ENCODE data around the gene FXR2. TPM values are rescaled to one million over a fixed set of nuclear protein-coding genes. Genes with fewer than 3 reads are reported as not detected.
"Not testable (repeated sequence)": the region's sequence is repeated elsewhere in the genome, so short reads cannot be mapped to it uniquely, and the experiment has no call there.

Gene FXR2
- total and polyA plus RNA-seq, 3 donors from 2014 or later = 53.8 to 76.0 (median 60.3) TPM

DNA sequence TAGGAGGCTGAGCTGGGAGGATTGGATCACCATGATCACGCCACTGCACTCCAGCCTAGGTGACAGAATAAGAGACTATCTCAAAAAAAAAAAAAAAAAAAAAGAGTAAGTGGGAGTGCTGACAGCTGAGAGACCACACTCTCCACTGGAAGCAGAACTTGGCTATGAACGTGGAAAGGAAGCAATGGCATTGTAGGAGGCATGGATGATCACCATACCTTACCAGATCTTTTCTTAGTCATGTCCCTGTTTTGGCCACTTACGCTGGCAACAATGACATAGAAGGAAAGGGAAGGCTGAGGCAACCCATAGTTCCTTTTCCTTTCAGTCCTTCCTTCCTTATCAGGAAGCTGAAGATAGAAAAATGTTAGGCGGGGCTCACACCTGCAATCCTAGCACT, 32.3 kb upstream of the FXR2 start:
- H3K27ac ChIP-seq = no peak overlapping the region
- DNase-seq = no peak
- TF ChIP-seq, protein P1, sequence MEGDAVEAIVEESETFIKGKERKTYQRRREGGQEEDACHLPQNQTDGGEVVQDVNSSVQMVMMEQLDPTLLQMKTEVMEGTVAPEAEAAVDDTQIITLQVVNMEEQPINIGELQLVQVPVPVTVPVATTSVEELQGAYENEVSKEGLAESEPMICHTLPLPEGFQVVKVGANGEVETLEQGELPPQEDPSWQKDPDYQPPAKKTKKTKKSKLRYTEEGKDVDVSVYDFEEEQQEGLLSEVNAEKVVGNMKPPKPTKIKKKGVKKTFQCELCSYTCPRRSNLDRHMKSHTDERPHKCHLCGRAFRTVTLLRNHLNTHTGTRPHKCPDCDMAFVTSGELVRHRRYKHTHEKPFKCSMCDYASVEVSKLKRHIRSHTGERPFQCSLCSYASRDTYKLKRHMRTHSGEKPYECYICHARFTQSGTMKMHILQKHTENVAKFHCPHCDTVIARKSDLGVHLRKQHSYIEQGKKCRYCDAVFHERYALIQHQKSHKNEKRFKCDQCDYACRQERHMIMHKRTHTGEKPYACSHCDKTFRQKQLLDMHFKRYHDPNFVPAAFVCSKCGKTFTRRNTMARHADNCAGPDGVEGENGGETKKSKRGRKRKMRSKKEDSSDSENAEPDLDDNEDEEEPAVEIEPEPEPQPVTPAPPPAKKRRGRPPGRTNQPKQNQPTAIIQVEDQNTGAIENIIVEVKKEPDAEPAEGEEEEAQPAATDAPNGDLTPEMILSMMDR (IDR thresholded peaks at IDR 0.05) = no peak
- TF ChIP-seq POLR2A (IDR thresholded peaks at IDR 0.05) = no peak
- H3K36me3 ChIP-seq (ENCODE audit: low read depth, missing control alignments) = no peaks in the 10 kb centered on the region
- intact Hi-C loops (cut with DNase I; ENCODE audit: low total_unique reads) = no loop called here
- H3K4me3 ChIP-seq = no peak overlapping the region
- 68 to 83% methylated on average over 4 of the region's 4 CpGs for WGBS, 2 donors
- peaks cover 12% of the 10 kb centered on the region for H3K4me1 ChIP-seq
- H3K9me3 ChIP-seq = no peaks in the 10 kb centered on the region
- H3K27me3 ChIP-seq = no peaks in the 10 kb centered on the region

DNA sequence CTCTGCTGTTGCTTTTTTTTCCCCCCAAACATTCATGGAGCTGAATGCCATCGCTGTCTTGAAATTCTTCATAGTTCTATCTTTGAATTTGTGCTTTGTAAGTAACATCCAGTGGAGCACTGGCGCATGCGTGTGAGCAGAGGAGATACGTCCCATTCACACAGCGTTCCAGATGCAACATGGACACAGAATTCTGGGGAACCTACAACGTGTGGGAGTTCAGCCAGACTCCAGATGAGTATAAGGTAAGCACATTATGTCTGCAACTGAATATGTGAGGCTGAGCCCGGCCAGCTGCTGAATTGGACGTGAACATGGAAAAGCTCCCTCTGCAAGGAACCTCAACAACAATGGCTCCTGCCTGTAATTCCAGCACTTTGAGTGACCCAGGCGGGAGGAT, 31.8 kb upstream of the FXR2 start:
- Histone ChIP-seq H3K4me1 (peaks cover 12% of the 10 kb centered on the region), H3K9me3 (no peaks in the 10 kb centered on the region), H3K4me3 (no peak overlapping the region), H3K27me3 (no peaks in the 10 kb centered on the region), H3K27ac (no peak overlapping the region), H3K36me3 (ENCODE audit: low read depth, missing control alignments) (no peaks in the 10 kb centered on the region)
- WGBS, 2 donors = 44 to 62% methylated on average over 8 to 9 of the region's 9 CpGs
- intact Hi-C loops (cut with DNase I; ENCODE audit: low total_unique reads) = no loop called here
- no peak for TF ChIP-seq POLR2A (IDR thresholded peaks at IDR 0.05)
- TF ChIP-seq, protein P1 (IDR thresholded peaks at IDR 0.05) = no peak
- no peak for DNase-seq

DNA sequence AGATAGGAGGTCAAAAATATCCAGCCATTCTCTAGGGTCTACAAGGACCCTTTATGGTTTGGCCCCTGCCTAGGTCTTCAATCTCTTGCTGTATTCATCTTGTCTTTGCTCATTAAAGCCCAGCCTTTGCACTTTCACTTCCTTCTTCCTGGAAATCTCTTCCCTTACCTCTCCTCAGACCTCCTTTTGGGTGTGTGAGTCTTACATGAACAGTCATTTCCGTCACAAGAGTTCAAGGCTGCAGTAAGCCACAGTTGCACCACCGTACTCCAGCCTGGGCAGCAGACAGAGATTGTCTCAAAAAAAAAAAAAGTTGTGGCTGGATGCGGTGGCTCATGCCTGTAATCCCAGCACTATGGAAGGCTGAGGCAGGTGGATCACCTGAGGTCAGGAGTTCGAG, 30.1 kb upstream of the FXR2 start:
- DNase-seq = no peak
- 86 to 89% methylated on average over 4 of the region's 4 CpGs for WGBS, 2 donors
- Histone ChIP-seq H3K27ac (no peak overlapping the region), H3K36me3 (ENCODE audit: low read depth, missing control alignments) (no peaks in the 10 kb centered on the region), H3K9me3 (no peaks in the 10 kb centered on the region), H3K4me3 (no peak overlapping the region), H3K27me3 (no peaks in the 10 kb centered on the region), H3K4me1 (no peaks in the 10 kb centered on the region)
- TF ChIP-seq, protein P1 (IDR thresholded peaks at IDR 0.05) = no peak
- TF ChIP-seq POLR2A (IDR thresholded peaks at IDR 0.05) = no peak
- intact Hi-C loops (cut with DNase I; ENCODE audit: low total_unique reads) = no loop called here

DNA sequence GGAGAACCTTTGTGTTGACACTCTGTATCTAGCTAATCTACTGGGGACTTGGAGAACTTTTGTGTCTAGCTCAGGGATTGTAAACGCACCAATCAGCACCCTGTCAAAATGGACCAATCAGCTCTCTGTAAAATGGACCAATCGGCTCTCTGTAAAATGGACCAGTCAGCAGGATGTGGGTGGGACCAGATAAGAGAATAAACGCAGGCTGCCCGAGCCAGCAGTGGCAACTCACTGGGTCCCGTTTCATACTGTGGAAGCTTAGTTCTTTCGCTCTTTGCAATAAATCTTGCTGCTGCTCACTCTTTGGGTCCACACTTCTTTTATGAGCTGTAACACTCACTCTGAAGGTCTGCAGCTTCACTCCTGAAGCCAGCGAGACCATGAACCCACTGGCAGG, 26.9 kb upstream of the FXR2 start:
- WGBS, 2 donors = 52 to 56% methylated on average over 7 of the region's 7 CpGs
- intact Hi-C loops (cut with DNase I; ENCODE audit: low total_unique reads) = not testable (repeated sequence)

DNA sequence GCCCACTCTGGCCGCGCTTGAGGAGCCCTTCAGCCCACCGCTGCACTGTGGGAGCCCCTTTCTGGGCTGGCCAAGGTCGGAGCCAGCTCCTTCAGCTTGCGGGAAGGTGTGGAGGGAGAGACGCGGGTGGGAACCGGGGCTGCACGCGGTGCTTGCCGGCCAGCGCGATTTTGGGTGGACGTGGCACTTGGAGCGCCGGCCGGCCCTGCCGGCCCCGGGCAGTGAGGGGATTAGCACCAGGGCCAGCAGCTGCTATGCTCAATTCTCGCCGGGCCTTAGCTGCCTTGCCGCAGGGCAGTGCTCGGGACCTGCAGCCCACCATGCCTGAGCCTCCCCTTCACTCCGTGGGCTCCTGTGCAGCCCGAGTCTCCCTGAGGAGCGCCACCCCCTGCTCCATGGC, 26.1 kb upstream of the FXR2 start:
- intact Hi-C loops (cut with DNase I; ENCODE audit: low total_unique reads) = no loop called here
- DNase-seq = no peak
- H3K4me1 ChIP-seq = no peaks in the 10 kb centered on the region
- H3K27me3 ChIP-seq = no peaks in the 10 kb centered on the region
- no peak overlapping the region for H3K27ac ChIP-seq
- H3K4me3 ChIP-seq = no peak overlapping the region
- no peaks in the 10 kb centered on the region for H3K36me3 ChIP-seq (ENCODE audit: low read depth, missing control alignments)
- 88% methylated on average over 22 of the region's 26 CpGs; no CpG with 5 or more reads in 1 of the 2 donors for WGBS, 2 donors
- TF ChIP-seq, protein P1 (IDR thresholded peaks at IDR 0.05) = no peak
- TF ChIP-seq POLR2A (IDR thresholded peaks at IDR 0.05) = no peak
- no peaks in the 10 kb centered on the region for H3K9me3 ChIP-seq

More for the DNA sequence above, 26.9 kb upstream of the FXR2 start:
- H3K36me3 ChIP-seq (ENCODE audit: low read depth, missing control alignments); H3K27ac ChIP-seq; H3K4me1 ChIP-seq; H3K9me3 ChIP-seq; H3K27me3 ChIP-seq; H3K4me3 ChIP-seq: not testable (repeated sequence)
- peak; percentile 55 for DNase-seq

All from testis (tissue), 3 donors.